ENCODE data around the gene SLC5A3.

GRCh38 chr21:34122047-34122446 lies 48.7 kb downstream of the SLC5A3 start:
- no peak for TF ChIP-seq GATA2 (IDR thresholded peaks at IDR 0.05; ENCODE audit: low read depth, low read length)
- no peak for TF ChIP-seq GATA3 (IDR thresholded peaks at IDR 0.05; ENCODE audit: low read depth, low read length)
